Ishikawa (cell line): Measurements from ENCODE around the gene ZNF774.
A peak's percentile ranks its signal among the peaks of the same experiment; 100 is the strongest.

Source experiments
- EP300 ChIP-seq: IDR thresholded peaks from 2 replicates; pipeline ENCODE4 v1.6.1; 2012; ENCODE audit warnings: borderline replicate concordance
- MAX ChIP-seq: IDR thresholded peaks from 2 replicates; pipeline ENCODE4 v1.6.1; 2012
- RAD21 ChIP-seq: IDR thresholded peaks from 2 replicates; pipeline ENCODE4 v1.6.1; 2012; ENCODE audit warnings: low read depth
- TAF1 ChIP-seq: IDR thresholded peaks from 2 replicates; pipeline ENCODE4 v1.6.1; 2012; ENCODE audit warnings: low read depth, mild to moderate bottlenecking
- TCF12 ChIP-seq: IDR thresholded peaks from 2 replicates; pipeline ENCODE4 v1.6.1; 2012; ENCODE audit warnings: low read depth
- USF1 ChIP-seq: IDR thresholded peaks from 2 replicates; pipeline ENCODE4 v1.6.1; 2012

DNA sequence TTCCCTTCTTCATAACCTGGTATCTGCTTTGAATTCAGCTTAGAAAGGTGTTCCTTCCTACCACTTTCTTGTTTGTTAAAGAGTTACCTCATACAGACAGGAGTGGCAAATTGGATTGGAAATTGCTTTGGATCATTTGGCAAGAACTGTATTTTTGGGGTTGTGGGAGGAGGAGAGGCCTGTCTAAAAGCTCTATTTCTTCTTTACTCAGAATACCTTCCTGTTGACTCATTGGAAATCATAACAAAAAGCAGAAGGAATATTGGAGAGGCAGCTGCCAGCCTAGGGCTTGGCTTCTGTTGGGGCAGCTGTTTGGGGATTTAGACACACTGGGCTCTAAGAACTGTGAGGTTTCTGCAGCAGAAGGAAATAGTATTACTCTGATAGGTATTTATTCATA lies 50.1 kb downstream of the ZNF774 start:
- TF ChIP-seq TAF1 (no peak), USF1 (no peak), TCF12 (0 out of 2 replicates have a peak, but pooled peaks have one; percentile 59), MAX (no peak), EP300 (no peak; the same call in 1 of the 2 replicates), RAD21 (no peak)
